Measurements from ENCODE around the gene RUSF1.
A peak's percentile ranks its signal among the peaks of the same experiment; 100 is the strongest.
"Not testable (repeated sequence)": the region's sequence is repeated elsewhere in the genome, so short reads cannot be mapped to it uniquely, and the experiment has no call there.

RUSF1 gene

DNA sequence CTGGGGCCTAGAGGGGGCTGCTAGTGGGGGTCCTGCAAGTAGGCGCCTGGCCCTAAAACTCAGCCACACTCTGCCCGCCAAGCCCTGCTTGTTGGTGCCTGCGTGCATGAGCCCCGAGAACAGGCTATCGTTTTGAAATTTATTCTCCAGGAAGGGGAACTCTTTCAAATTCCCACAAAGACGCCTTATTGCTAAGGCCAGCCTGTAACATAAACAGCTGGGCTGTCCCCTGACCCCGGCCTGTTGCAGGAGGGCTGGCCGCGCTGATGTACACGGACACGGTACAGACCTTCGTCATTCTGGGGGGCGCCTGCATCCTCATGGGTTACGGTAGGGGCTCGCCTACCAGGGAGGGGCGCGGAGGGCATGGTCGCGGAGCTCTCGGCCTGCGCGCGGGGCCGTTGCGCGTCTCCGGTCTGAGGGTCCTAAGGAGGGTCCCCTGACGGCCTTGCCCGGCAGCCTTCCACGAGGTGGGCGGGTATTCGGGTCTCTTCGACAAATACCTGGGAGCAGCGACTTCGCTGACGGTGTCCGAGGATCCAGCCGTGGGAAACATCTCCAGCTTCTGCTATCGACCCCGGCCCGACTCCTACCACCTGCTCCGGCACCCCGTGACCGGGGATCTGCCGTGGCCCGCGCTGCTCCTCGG is 21.0 kb downstream of the RUSF1 start:
- DNase-seq (ENCODE audit: low spot score), result no peak

DNA sequence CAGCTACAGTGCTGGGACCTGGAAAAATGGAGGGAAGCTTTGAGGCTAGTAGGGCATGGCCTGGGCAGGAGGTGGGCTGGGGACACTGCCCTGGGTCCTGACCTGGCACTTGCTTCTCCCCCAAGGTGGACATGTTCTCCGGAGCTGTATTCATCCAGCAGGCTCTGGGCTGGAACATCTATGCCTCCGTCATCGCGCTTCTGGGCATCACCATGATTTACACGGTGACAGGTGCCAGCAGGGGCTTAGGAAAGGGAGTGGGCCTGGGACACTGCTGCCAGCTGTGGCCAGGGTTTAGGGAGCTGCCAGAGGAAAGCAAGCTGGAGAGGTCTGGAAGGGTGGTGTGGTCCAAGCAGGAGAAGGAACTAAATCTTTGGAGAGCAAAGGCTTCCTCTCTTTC is 22.1 kb downstream of the RUSF1 start:
- DNase-seq (ENCODE audit: low spot score), result no peak

DNA sequence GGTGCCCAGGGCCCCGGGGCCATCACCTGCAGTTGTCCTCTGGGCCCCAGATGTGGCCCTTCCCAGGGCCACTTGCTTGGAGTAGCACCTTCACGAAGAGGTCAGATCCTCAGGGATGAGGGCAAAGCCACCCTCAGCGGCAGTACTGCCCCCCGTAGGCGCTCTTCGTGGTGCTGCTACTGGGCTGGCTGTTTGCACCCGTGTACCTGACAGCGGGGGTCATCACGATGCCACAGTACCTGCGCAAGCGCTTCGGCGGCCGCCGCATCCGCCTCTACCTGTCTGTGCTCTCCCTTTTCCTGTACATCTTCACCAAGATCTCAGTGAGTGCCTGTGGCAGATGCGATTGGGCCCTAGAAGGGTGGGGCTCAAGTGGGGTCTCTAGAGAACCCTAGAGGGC is 22.6 kb downstream of the RUSF1 start:
- DNase-seq (ENCODE audit: low spot score), result no peak

DNA sequence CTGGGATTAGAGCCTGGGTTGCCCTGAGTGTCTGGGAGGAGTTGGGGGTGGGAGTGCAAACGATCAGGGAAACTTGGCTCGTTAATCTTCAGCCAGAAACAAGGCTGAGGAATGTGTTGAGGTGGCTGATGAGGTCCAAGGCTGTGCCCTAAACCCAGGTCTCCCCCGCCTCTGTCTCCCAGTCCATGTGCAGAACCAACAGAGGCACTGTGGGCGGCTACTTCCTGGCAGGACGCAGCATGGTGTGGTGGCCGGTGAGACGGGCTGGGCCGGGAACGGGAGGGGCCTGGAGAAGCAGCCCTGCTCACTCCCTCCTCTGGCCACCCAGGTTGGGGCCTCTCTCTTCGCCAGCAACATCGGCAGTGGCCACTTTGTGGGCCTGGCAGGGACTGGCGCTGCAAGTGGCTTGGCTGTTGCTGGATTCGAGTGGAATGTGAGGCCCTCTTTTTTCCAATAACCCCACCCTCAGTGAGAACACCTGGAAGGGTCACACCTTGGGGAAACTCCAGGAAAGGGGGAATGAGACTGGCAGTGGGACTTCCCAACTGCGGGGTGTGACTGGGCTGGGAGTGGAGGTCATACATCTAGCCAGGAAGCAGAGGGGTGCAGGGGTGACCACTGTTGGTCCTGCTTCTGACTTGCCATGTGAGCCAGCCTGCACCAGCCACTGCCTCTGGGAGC is 23.6 kb downstream of the RUSF1 start:
- no peak for DNase-seq (ENCODE audit: low spot score)

DNA sequence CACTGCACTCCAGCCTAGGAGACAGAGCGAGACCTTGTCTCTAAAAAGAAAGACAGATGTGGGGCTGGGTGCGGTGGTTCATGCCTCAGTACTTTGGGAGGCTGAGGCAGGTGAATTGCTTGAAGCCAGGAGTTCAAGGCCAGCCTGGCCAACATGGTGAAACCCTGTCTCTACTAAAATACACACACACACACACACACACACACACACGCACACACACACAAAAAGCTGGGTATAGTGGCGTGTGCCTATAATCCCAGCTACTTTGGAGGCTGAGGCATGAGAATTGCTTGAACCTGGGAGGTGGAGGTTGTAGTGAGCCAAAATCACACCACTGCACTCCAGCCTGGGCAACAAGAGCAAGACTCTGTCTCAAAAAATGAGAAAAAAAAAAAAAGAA is 24.1 kb downstream of the RUSF1 start:
- DNase-seq (ENCODE audit: low spot score), result not testable (repeated sequence)

DNA sequence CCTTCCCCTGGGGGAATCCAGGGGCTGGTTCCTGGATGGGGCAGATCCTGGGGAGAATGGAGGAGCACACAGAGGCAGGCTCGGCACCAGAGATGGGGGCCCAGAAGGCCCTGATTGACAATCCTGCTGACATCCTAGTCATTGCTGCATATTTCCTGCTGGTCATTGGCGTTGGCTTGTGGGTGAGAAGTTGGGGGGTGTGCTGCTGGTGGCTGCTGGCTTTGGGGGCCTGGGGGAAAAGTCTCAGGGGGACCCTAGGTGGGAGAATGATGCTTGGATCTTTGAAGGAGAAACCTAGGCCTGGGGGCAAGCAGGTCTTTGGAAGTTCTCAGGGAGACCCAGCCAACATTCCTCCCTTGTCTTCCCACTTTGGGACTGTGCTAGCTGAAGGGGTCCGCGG is 25.1 kb downstream of the RUSF1 start, which contains the start of gene SLC5A2:
SLC5A2 (plus strand) TSS at position 43 of the 400 bp plus-strand sequence; CDS start at position 57, 14 bp downstream.
- no peak for DNase-seq (ENCODE audit: low spot score)

DNA sequence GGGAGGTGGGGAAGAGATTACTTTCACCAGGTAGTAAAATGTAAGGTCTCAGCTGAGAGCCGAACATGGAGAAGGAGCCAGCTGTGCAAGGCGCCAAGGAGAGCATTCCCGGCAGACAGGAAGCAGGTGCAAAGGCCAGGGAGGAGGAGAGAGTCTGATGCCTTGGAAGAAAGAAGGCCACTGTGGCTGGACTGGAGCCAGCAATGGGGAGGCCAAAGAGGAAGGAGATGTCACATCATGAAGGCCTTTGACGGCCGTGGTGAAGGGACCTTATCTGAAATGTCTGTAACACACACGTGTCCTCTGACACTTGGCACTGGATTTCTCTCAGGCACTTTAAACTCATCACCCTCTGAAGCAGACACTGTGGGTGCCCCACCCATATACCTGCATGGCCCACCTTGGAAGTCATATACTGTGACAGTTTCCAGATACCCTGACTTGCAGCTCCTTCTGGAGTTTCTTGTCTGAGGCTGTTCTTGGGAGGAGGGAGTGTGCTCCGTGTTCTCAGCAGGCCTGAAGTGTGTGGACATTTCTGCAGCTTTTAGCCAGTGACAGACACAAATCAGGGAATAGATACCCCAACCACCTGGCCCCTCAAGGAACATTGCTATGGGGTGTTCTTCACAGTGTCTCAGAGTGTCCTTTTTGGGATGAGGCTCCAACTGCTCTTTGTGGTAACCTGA is 27.2 kb downstream of the RUSF1 start:
- no peak for DNase-seq (ENCODE audit: low spot score)

DNA sequence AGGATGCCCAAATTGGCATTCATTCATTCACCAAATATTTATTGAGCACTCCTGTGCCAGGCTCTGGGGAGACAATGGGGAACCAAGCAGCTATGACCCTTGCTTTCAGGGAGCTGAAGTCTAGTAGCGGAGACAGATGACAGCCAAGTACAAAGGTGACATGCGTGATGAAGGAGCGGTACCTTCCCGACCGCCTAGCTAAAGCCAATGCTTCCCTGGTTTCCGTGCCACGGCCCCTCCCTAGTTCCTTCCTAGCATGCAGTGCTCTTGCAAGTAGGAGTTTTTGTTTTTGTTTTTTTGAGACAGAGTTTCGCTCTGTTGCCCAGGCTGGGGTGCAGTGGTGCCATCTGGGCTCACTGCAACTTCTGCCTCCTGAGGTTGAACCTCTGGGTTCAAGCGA is 28.4 kb downstream of the RUSF1 start:
- no peak for DNase-seq (ENCODE audit: low spot score)

DNA sequence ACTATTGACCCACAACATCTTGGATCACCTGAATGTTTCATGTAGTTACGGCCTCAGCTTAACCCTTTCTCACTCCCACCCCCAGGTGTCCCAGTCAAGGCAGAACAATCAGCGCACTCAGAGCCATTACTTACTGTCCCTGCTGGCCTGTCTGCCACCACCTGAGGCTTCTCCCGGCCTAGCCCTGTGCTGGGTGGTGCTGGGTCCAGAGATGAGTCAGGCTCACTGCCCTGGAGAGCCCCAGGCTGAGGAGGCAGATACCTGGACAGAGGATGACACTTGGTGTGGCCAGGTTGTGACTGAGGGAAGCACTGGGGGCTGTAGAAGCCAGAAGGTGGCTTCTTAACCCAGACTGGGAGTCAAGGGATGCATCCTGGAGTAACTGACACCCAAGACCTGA is 29.2 kb downstream of the RUSF1 start:
- no peak for DNase-seq (ENCODE audit: low spot score)

DNA sequence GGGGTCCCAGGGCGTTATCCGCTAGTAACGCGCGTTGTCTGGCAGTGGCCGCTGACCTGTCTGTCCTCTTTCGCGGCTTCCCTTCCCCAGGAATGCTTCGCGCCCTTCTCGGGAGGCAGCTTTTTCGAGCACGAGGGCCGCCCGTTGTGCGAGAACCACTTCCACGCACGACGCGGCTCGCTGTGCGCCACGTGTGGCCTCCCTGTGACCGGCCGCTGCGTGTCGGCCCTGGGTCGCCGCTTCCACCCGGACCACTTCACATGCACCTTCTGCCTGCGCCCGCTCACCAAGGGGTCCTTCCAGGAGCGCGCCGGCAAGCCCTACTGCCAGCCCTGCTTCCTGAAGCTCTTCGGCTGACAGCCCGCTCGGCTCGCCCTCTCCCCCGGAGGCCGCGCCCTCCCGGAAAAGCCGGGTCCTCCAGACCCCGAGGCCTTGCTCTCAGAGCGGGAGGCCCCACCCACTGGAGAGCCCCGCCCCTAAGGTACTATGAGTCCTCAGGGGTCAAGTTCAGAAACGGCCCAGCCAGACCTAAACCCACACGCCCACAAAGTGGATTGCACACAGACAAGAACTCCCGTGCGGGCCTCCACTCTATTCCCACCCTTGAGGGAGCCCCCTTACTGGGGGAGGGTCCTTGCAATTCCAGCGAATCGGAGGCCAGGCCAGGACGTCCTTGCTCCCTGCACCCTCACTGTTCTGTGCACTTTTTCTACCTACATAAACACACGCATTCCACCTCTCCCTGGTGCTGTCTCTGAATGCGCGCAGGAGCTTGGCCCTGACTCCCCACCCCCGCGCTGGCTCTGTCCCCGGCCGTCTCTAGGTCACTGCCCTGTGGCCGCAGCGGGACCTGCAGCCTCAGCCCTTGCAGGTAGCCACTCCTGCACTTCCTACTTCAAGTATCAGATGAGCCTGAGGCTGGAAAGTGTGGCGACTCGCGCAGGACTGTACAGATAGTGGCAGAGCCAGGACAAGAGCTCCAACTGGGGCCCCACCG is 30.7 kb downstream of the RUSF1 start:
- DNase-seq (ENCODE audit: low spot score), result no peak

DNA sequence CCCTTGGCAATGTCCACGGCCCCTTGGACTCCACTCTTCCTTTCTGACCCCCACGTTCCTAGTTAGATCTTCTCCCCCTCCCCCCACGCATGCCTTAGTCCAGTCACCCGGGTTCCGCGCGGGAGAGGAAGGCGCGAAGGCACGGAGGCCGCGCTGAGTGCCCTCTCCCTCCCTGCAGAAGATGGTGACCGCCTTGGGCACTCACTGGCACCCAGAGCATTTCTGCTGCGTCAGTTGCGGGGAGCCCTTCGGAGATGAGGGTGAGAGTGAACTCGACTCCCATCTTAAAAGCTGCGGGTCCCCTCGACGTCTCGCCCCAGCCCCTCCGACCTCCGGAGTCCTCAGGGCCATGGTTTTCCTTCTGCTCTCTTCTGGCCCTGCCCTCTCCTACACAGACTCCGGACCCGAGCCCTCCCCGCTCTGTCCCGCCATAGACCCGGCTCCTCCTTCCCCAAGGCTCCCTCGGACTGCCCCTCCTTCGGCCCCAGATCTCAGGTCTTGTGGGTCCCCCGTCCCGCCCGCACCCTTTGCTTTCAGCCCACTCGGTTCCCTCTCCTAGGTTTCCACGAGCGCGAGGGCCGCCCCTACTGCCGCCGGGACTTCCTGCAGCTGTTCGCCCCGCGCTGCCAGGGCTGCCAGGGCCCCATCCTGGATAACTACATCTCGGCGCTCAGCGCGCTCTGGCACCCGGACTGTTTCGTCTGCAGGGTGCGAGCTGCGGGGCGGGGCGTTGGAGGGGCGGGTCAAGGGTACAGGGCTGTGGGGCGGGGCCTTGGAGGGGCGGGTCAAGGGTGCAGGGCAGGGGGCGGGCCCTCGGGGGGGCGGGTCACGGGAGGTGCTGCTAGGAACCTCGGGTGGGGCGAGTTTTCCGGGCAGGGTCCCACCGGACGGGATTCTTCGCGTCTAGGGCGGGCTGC is 31.6 kb downstream of the RUSF1 start:
- peak; percentile 90 for DNase-seq (ENCODE audit: low spot score)

DNA sequence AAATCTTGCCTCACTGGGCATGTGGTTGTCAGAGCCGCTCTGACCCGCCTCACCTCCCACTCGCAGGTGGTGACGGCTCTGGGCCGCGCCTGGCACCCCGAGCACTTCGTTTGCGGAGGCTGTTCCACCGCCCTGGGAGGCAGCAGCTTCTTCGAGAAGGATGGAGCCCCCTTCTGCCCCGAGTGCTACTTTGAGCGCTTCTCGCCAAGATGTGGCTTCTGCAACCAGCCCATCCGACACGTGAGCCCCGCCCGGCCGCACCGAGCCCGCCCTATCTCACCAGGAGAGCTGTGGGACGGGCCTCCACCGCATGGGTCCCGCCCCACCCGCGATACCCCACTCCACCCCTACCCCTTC is 32.3 kb downstream of the RUSF1 start:
- DNase-seq (ENCODE audit: low spot score), result no peak

DNA sequence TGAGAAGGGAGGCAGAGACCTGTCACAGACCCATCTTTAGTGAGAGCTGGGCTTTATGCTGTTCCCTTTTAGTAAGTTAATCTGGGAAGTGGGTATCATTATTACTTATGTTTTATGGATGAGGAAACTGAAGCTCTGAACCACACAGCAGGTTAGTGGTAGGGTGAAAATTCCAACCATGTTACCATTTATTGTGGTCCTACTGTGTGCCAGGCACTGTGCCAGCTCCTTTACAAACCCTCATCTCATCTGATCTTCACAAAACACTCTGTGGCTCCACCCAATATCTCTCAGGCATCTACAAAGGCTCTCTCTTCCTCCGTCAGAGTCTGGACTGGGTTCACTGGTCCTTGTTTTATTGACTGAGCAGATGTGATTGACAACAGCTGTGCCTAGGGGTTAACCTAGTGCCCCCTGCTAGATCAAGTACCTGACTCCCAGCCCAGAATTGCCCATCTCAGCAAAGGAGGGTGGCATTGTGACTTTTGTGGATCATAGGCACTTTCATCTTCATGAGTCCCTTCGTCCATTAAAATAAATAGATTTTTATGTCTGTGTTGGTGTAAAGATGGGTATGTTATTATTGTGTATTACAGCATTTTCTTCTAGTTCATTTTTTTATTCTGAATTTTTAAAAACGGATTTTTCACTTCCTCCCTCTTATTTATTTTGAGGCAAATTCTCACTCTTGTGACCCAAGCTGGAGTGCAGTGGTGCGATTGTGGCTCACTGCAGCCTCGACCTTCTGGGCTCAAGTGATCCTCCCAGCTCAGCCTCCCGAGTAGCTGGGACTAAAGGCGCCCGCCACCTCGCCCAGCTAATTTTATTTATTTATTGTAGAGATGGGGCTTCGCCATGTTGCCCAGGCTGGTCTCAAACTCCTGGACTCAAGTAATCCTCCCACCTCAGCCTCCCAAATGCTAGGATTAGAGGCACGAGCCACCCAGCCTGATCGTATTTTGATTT is 33.1 kb downstream of the RUSF1 start:
- DNase-seq (ENCODE audit: low spot score), result no peak

DNA sequence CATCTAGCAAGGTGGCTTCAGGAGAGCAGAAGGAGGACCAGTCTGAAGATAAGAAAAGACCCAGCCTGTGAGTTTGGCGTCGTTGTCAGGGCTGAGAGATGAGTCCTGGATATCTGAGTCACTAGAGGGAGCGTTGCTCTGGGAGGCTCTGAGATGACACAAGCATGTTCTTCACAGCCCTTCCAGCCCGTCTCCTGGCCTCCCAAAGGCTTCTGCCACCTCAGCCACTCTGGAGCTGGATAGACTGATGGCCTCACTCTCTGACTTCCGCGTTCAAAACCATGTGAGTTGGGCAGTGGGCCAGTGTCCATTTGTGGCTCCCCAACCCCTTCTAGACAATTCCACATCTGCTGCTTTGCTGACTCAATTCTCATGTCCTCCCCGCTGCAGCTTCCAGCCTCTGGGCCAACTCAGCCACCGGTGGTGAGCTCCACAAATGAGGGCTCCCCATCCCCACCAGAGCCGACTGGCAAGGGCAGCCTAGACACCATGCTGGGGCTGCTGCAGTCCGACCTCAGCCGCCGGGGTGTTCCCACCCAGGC is 33.9 kb downstream of the RUSF1 start:
- no peak for DNase-seq (ENCODE audit: low spot score)

DNA sequence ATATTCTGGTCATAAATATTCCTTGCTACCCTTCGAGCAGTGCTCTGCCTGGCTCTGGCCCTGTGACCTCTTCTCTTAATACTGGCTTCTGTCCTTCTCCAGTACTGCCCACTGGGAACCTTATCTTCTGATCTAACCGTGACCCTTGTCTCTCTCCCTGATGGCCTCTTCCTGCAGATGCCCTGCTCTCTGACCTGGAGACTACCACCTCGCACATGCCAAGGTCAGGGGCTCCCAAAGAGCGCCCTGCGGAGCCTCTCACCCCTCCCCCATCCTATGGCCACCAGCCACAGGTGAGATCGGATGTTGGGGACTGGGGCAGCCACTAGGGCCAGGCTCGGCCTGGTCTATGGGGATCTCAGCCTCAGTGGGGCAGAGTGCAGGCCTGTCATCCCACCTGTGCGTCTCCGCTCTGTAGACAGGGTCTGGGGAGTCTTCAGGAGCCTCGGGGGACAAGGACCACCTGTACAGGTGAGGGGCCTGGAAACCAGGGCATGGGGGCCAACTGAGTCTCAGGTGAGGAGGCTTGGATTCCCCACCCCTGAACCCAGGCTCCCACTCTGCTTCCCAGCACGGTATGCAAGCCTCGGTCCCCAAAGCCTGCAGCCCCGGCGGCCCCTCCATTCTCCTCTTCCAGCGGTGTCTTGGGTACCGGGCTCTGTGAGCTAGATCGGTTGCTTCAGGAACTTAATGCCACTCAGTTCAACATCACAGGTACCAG is 34.8 kb downstream of the RUSF1 start:
- DNase-seq (ENCODE audit: low spot score), result no peak

DNA sequence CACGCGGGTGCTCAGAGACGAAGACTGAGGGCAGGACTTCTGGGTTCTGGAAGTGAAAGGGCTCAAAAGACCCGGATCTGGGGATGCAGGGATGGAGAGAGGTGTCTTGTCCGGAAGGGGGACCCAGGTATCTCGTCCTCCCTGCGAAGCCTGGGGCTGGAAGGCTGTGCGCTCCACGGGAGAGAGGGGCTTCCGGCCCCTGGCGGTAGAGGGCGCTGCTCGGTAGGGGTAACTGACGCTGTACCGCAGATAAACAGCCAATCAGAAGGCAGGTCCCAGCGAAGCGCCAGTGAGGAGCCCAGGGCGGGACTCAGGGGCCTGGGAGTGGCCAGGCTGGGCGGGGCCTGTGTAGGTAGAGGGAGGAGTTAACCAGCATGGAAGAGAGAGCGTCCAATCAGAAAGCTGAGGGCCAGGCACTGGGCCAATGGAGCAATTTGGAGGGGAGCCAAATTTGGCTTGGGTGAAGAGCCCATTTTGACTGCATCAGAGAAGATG is 35.4 kb downstream of the RUSF1 start:
- peak; percentile 32 for DNase-seq (ENCODE audit: low spot score)

DNA sequence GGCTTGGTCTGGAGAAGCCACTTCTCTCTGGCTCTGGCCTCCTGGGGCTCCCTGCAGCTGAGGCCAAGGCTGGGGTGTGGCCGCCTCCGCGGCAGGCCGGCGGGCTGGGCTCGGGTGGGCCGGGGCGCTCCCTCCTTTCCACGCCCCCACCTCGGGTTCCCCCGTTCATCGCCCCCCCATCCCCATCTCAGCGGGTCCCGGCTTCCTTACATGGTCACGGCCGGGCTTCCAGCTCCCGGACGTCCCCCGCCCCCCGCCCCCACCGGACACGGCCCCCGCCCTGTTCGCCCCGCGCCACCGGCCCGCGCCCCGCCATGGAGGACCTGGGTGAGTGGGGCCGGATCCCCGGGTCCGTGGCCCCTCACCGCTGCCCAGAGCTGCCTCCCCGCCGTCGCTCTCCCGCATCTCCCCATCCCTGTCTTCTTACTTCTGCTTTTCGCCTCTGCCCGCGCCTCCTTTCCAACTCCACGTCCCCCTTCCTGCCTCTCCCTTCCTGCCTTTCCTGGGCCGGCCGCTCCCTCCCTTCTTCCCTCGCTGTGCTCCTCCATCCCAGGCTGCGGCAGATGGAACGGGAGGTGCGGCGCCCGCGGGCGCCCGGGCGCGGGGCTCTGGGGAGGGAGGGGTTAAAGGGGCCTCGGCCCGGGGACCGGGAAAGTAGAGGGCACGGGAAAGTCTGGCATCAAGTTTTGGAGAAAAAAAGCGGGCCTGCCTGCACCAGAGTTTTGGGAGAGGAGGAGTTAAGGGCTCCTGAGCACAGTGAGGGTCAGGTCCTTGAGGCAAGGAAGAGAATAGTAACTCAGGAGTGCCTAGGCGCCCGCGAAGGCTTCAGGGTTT is 36.1 kb downstream of the RUSF1 start, which contains the start of gene TGFB1I1:
TGFB1I1 (plus strand) TSS at position 278 of the 834 bp plus-strand sequence; CDS start at position 315, 37 bp downstream.
- no peak for DNase-seq (ENCODE audit: low spot score)
